Stimulated activated CD4-positive, alpha-beta T cell treated with anti-CD3 and anti-CD28 coated beads, Interleukin-12 subunit alpha, Interleukin-12 subunit beta, amount 100 ng/mL, for 4 hours (primary cell): ENCODE measurements around the gene TMEM95.
A peak's percentile ranks its signal among the peaks of the same experiment; 100 is the strongest.

Experiments
- DNase-seq: peaks from one replicate; pipeline ENCODE4 v3.0.0-alpha.2; 2020

TMEM95 gene

DNA sequence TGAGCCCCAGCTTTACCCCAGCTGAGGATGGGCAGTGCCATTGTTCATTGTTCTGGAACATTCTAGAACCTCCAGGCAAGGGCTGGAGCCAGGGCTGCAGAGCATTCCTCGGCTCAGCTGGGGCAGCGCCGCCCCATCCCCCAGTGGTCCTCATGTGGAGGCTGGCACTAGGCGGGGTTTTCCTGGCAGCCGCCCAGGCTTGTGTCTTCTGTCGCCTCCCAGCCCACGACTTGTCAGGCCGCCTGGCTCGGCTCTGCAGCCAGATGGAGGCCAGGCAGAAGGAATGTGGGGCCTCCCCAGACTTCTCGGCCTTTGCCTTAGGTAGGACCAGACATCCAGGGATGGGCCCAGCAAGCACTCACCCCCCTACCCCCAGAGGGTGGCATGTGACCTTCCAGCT is at the start of gene TMEM95:
Gene TMEM95, plus strand, starts transcription at position 104 of the 400 bp plus-strand sequence. Its CDS starts 49 bp downstream, at position 153.
- no peak for DNase-seq

- peak; percentile 100 for DNase-seq
These were observed 47.9 kb upstream of the TMEM95 start, which contains the start of gene EIF5A for GRCh38 chr17:7306911-7307685. Gene EIF5A (plus strand): TSS chr17:7307628. CDS start chr17:7309636, 2,008 bp downstream.

DNA sequence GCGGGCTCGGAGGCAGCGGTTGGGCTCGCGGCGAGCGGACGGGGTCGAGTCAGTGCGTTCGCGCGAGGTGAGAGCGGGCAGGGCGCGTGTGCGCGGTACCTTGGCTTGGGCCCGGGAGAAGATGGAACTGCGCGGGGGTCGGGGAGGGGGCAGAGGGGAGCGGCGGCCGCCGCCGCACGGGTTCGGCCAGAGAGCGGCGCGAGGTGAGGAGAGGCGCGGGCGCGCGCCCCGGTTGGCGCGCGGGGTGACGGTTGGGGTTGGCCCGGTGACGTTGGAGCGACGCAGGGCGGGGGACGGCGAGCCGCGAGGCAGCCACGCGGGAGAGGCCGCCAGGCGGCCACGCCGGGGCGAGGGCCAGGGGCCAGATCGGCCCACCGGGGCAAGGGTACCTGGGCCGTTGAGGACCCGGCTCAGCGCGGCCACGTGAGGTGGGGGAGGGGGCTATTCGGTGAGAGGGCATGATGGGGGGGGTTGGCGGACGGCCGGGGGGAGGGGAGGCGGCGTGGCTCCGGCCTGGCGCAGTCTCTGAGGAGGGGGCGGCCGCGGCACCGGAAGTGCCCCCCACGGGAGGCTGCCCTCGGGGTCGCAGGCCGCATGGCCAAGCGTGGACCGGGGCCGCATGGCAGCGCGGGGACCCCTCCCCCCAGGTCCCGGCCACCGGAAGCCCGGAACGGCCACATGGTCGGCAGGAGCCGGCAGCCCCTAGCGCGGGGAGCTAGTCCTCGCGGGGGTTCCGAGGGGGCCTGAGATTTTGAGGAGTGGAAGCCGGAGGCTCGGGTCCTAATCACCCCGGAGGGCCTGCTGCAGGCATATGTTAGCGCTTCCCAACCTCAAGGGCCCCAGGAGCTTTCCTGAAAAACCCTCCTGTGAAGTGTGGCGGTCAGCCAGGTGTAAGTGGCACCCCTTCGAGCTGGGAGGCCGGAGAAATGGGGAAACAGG is 47.0 kb upstream of the TMEM95 start:
- peak; percentile 46 for DNase-seq

GRCh38 chr17:7308625-7309433 is 46.1 kb upstream of the TMEM95 start:
- peak; percentile 74 for DNase-seq

DNA sequence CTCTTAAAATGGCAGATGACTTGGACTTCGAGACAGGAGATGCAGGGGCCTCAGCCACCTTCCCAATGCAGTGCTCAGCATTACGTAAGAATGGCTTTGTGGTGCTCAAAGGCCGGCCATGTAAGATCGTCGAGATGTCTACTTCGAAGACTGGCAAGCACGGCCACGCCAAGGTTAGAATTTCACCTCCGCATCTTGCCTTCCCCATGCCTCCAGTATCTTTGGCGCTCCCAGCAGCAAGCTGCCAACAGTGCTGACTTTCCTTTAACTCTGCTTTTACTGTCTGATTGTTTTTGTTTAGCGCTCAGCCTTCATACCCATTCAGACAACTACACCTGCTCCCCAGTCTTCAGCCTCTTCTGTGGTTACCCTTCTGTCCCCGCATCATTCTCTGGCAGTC is 45.3 kb upstream of the TMEM95 start:
- no peak for DNase-seq

DNA sequence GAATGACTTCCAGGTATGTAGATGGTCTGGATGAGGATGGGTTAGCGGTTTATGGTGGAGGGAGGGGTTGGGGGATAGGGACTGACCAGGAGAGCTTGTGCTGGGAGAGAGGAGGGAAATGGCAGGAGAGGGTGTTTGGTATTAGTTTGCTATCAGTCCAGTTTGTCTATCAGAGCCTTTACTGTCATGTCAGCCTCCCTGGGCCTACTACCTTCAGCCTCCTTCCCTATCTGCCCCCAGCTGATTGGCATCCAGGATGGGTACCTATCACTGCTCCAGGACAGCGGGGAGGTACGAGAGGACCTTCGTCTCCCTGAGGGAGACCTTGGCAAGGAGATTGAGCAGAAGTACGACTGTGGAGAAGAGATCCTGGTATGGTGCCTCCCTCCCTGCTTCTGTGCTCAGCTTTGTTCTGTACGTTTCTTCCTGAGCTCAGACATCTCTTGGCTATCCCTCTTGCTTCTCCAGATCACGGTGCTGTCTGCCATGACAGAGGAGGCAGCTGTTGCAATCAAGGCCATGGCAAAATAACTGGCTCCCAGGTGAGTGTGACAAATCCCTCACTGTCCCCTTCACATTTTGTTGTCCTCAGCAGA is 43.7 kb upstream of the TMEM95 start:
- DNase-seq: no peak

DNA sequence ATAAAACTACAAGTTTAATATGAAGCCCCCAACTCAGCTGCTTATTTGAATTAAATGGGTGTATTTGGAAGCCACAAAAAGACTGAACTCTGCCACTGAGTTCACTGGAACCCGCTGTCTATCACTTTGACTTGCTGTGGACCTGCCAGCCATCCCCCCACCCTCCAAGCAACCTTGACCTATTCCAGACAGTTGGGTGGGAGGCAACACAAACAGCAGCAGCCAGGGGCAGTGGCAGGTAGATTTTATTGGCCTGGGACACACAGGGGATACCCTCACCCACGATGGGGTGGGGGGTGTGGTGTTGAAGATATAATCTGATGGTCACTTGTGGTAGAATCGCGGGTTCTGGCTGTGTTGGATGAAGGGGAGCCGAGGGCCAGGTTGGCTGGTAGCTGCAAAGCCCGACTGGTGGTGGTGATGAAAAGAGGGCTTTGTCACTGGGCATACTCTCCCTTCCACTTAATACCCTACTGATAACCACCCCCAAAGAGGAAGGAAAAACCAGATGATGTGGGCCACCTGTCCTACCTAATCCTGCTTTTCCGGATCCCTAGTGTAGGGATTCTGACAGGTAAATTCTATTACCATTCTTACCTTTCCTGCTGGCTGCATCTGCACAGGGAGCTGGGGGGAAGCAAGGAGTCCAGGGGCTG is 42.4 kb upstream of the TMEM95 start:
- DNase-seq: no peak

GRCh38 chr17:7313088-7313889 is 41.7 kb upstream of the TMEM95 start:
- DNase-seq: no peak

DNA sequence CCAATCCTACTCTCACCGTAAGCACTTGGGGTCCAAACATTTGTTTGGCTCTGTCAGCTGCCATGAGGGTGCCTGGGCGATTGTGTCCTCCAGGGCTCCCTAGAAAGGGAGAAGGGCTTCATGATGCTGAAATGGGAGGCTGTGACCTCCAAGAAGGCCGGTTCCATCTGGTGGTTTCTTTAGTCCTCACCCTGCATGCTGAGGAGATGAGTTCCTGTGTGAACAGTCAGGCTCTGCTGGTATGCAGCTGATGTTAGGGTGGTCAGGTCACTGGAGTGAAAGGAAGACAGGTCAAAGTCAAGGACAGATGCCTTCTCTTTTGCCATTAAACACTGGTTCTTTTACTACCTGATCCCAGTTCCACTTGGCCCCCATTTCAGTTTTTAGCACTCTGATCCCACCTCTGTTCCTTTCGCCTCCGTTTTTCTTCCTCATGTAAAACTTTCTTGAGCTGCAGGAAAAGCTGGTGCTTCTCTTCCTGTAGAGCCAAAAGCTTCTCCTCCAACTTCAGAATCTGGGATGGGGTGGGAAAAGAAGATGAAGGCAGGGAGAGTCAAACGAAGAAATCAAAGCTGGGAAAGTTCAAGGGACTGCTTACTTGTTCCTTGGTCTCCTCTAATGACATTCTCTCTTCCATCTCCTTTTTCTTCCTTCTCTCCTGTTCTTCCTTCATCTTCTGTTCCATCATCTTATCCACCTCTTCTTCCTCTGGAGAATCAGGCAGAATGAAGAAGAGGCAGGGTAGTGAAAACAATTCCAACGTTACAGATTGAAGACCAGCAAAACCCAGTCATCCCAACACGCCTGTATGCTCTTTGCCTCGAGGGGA is 40.9 kb upstream of the TMEM95 start:
- DNase-seq: no peak

DNA sequence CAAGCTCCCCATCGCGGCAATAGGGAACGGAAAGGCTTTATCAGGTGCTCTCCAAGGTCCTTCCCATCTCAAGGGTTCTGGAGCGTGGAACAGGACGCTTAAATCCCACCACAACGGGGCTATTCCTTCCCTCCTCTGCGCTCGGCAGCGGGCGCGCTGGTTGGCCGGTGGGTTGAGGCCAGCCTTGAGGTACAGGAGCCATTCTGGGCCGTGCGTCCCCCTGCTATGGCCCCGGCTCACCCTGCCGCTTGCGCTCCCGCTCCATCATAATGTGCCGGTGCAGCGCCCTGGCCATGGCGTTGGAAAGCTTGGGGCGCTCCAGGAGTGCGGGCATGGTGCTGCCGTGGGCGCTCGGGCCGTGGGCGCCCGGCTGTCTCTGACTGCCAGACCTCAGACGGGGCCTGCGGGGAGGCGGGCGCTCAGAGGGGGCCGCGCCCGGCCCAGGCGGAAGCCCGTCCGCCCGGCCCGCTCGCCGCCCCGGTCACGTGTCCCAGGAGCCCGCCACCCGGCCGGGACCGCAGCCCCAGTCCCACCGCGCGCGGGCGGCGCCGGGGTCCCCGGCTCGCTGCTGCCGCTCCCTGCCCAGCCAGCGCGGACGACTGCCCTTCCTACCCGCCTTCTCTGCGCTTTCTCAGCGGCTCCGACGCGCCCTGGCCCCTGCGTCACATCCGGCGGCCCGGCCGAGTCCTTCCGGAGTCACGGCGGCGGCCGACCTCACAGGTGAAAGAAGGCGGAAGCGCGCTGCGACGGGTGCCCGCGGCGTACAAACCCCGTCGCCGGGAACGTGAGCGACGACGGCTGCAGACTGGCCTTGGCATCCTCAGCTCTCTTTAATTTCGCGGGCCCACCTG is 40.0 kb upstream of the TMEM95 start, which contains the start of gene GPS2:
Gene GPS2, minus strand, starts transcription at position 642 of the 851 bp plus-strand sequence. Its CDS starts 308 bp downstream, at position 334.
- peak; percentile 94 for DNase-seq

DNA sequence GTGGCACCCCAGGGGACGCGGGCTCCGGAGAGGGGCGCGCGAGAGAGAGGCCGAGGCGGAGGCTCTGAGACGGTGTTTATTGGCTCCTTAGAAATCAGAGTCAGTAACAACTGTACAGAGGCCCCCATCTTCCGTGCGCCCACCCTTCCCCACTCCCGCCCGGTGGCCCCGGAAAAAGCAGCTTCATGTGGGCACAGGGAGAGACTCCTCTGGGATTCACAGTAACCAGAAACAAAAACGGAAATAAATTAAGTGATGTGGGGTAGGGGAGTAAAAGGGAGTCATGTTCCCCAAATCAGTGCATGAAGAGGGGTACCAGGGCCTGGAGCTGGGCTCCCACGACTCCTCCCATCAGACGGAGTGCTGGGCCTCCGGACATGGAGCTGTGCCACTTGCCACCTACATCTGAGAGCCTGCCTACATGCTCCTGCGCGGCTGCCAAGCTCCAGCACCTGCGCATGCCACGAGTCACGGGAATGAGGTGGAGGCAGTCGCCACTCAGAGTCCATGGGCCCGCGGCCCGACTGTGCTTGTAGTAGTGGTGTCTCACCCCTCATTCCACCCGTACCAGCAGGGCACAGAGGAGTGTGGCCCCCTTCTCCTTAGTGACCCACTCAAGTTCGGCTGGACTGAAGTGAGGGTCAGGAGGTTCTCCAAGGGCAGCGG is 39.3 kb upstream of the TMEM95 start:
- no peak for DNase-seq

DNA sequence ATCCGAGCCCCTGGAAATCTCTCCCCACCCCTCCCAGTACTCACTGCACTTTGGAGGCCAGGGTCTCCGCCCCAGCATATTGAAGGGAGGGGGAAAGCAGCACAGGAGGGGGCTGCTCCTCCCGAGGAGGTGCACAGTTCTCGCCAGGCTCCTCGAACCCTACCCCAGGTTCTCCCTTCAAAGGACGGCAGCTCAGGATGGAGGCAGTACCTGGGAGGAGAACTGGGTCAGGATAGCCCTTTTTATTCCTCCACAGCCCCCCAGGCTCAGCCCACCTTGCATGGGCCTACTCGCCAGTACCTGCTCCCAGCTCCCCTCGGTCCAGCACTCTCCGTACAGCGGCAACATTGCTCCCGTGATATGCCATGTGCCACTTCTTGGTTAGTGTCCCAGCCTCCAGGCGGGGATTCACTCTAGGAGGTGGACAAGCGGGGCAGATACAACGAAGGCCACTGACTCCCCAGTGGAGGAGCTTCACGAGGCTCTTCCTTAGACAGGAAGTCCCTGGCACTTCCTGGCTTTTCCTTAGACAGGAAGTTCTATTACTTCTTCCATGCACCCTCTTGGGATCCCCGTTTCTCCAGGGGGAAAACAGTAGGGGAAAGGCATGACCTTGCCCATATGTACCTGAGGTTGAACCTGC is 37.7 kb upstream of the TMEM95 start:
- DNase-seq: no peak

- no peak for DNase-seq
These were observed 36.7 kb upstream of the TMEM95 start for GRCh38 chr17:7318121-7318860.

DNA sequence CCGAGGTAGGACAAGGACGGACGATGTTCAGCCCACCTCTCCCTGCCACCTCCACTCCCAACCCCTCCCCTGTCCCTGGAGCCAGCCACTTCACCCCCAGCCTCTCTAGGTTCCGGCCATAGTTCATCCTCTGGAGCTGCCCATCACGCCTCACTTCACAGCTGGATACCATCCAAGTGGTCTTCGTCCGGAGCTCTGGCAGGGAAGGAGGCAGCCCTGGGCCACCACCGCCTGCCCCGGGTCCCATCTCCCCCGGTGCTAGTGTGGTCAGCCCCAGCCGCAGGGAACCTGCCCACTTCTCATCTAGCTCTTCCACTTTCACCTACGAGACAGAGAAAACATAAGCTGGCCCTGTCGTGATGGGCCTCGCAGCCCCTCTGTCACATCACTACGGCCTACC is 33.5 kb upstream of the TMEM95 start:
- DNase-seq: no peak

- no peak for DNase-seq
These were observed 32.3 kb upstream of the TMEM95 start for GRCh38 chr17:7322520-7323194.

DNA sequence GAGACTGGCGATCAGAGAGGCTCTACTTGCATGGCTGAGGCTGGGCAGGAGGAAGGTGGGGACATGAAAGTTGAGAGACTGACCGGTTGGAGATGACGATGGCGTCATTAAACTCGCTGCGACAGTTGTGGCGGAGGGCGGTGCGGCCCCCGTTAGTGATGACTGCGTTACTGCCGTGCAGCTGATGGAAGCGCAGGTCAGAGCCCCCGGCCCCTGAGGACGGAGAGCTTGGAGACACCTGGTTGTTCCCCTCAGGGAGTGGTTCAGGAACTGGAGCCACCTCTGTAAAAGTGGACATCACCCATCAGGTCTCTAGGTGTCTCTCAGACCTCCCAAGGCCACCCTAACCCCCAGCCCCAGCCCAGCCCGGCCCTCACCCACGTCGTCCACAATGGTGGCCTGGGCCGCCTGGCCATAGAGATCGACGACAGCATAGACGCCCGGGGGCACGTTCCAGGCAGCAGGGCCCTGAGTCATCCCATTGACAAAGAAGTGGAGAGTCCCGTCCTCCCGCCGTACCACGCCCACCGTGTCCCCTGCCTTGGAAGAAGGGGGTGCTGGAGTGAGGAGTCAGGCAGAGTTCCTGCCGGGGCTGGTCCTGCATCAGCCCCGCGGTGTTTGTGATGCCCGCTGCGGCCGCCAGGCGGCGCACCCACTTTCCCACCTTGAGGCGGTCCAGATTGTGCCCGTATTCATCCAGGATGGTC is 31.1 kb upstream of the TMEM95 start:
- DNase-seq: peak; percentile 62
